Neural crest cell (in vitro differentiated cells): ENCODE data around the gene RTL10. TPM values are rescaled to one million over a fixed set of nuclear protein-coding genes. Genes with fewer than 3 reads are reported as not detected.

ENCODE experiments used
- DNase-seq: peaks from one replicate; pipeline ENCODE4 v3.0.0; 2021; ENCODE audit warnings: low read depth, mixed read lengths, low spot score
- H3K27ac Mint-ChIP-seq: one replicate; pipeline ENCODE4 v1.8.0; 2021; ENCODE audit warnings: mild to moderate bottlenecking, mixed read lengths; ENCODE audit not compliant: unreplicated experiment
- H3K27me3 Mint-ChIP-seq: 2 replicates; pipeline ENCODE4 v1.8.0; 2021; ENCODE audit warnings: low read depth, mild to moderate bottlenecking, mixed read lengths
- H3K36me3 Mint-ChIP-seq: 2 replicates; pipeline ENCODE4 v1.8.0; 2021; ENCODE audit warnings: low read depth, mild to moderate bottlenecking, mixed read lengths
- H3K4me1 Mint-ChIP-seq: 2 replicates; pipeline ENCODE4 v1.8.0; 2021; ENCODE audit warnings: mixed read lengths
- H3K4me3 Mint-ChIP-seq: one replicate; pipeline ENCODE4 v1.8.0; 2021; ENCODE audit warnings: mild to moderate bottlenecking, mixed read lengths
- H3K9me3 Mint-ChIP-seq: 2 replicates; pipeline ENCODE4 v1.8.0; 2021; ENCODE audit warnings: mixed read lengths
- CTCF ChIP-seq: fragments of 200-600 bp; sonication (generic); conservative IDR thresholded peaks from 2 replicates; pipeline ENCODE4 v1.5.0; 2021; ENCODE audit warnings: antibody characterized with exemption, mild to moderate bottlenecking
- total RNA-seq: library from RNA; stranded (reverse); gene quantifications from 2 replicates; pipeline ENCODE4 v1.2.1, GENCODE V29; 2021

The RTL10 gene
- total RNA-seq, 1 donor from 2014 or later, result 28.1 TPM

DNA sequence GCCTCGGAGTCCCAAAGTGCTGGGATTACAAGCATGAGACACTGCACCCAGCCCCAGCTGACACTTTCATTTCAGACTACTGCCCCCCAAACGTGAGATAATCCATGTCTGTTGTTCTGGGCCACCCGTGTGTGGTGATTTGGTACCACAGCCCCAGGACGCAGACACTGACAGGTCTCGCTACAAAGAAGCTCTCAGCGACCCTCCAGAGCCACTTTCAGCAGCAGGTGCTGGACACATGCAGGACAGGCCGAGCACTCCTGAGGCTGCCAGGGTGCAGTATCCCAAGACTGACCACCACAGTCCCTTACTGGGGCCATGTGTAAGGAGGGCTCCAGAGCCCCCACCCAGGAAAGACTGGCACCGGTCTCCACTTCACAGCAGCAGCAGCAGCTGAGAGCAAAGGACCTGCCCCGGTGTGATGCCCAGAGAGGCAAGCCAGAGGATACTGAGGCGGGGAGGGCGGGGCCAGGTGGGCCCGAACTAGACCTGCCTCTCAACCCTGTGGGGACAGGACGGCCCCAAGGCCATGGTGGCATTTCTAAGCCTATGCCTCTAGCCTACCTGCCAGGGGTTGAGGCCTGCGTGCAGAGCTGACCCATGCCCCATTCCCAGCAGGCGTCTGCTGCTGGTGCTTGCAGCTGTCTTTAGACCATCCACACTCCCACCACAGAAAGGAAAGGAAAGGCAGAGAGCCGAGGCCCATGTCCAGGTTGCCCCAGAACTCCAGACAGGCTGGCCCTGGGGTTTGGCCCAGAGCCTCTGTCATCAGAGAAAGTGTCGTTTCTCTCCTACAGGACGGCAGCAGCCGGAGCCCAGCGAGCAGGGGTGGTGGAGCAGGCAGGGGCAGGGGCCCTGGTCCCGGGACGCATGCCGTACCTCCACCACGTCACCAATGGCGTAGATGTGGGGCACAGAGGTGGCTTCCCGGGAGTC is 28.0 kb upstream of the RTL10 start:
- Mint-ChIP-seq H3K36me3 (no peaks in the 10 kb centered on the region), H3K27ac (no peak overlapping the region), H3K9me3 (no peaks in the 10 kb centered on the region), H3K4me1 (peaks cover 19% of the 10 kb centered on the region), H3K4me3 (no peak overlapping the region), H3K27me3 (no peaks in the 10 kb centered on the region)
- no peak for DNase-seq
- no peak for TF ChIP-seq CTCF

DNA sequence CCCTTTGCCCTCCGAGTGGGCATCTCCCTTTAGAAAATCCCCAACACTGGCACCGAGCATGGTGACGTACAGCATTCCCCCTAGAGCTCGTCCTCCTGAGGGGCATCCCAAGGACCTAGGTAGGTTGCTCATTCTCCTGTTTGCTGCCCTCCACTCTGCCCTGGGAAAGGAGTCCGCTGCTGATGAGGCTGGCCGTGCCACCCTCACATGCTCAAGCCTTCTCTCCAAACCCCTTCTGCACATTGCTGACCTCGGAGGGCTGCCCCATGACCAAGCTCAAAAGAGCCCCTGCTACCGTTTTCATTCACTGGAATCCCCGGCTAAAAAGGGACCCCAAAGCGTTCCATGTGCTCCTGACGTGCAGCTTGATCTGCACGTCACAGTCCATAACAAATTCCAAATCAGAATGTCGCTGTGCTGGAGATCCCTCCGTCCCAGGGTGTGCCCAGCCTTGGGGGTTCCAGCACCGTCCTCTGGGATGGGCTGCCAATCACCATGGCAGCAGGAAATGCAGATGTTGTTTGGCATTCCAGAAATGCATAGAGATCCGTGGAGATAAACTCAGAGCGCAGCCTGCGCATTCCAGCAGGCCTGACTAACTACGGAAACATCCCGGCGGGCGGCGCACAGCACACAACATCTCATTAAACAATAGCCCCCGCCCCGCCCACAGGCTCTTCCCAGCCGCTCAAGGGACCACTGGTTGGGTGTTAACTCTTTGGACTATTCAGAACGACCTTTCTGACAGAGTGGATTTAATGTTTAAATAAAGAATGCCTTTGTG is 26.3 kb upstream of the RTL10 start:
- Mint-ChIP-seq H3K27me3 (no peaks in the 10 kb centered on the region), H3K36me3 (no peaks in the 10 kb centered on the region), H3K27ac (peak overlapping the region; percentile 85)

DNA sequence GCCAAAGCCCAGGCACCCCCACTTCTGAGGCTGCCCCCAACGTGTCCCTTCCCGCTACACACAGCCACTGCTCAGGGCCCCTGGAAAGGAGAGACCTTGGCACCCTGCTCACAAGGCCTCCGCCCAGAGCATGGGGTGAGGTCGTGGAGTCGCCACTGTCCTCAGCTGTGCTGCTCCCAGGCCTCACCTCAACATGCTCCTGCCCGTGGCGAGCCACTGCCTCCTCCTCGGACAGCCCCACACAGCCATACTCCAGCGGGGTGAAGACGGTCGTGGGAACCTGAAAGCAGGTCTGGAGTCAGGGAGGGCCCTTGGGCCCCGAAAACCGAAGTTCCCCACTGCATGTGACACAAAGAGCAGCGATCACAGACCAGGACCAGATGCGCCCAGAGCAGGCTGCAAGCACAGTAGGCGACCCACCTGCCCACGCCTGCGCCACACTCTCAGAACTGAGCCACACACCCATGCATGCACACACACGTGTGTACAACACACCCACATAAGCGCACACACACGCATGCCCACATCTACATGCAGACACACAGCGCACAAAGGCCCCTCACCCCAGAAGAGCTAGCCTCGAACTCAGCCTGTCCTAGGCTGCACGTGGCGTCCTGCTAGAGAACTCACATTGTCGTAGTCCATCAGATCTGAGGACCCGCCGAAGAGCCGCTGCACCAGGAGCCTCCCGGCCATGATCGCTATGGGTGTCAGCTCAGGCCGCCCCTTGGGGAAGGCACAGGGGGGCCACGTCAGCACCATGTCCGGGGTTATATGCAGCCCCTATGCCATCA is 25.5 kb upstream of the RTL10 start:
- DNase-seq, result no peak
- TF ChIP-seq CTCF, result no peak
- Mint-ChIP-seq H3K9me3 (no peaks in the 10 kb centered on the region), H3K27ac (peak overlapping the region; percentile 67), H3K36me3 (no peaks in the 10 kb centered on the region), H3K4me1 (peaks cover 19% of the 10 kb centered on the region), H3K4me3 (no peak overlapping the region), H3K27me3 (no peaks in the 10 kb centered on the region)

More for the DNA sequence above, 26.3 kb upstream of the RTL10 start:
- no peak for TF ChIP-seq CTCF
- Mint-ChIP-seq H3K4me3 (peak overlapping the region; percentile 31), H3K4me1 (peaks cover 19% of the 10 kb centered on the region), H3K9me3 (no peaks in the 10 kb centered on the region)
- DNase-seq, result peak; percentile 55

- TF ChIP-seq CTCF, result no peak
- no peak for DNase-seq
- H3K9me3 Mint-ChIP-seq, result no peaks in the 10 kb centered on the region
- H3K27ac Mint-ChIP-seq, result no peak overlapping the region
- no peaks in the 10 kb centered on the region for H3K36me3 Mint-ChIP-seq
- H3K27me3 Mint-ChIP-seq, result no peaks in the 10 kb centered on the region
- H3K4me1 Mint-ChIP-seq, result peaks cover 21% of the 10 kb centered on the region
- H3K4me3 Mint-ChIP-seq, result no peak overlapping the region
Observed at GRCh38 chr22:19879643-19879991, 24.9 kb upstream of the RTL10 start.

DNA sequence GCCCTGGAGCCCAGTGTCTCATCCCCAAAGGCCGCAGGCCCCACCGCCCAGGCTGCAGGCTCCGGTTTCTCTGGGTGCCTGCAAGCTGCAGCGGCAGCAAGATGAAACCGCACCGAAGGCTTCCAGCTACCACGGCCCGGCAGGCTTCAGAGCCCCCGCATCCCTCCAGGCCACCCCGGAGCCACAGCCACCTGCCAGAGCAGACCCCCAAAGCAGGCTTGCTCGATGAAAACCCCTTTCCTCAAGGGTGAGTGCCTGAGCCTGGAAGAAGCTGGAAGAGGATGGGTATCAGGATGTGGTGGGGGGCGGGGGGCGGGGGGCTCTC is 24.5 kb upstream of the RTL10 start:
- Mint-ChIP-seq H3K36me3 (no peaks in the 10 kb centered on the region), H3K27me3 (no peaks in the 10 kb centered on the region), H3K9me3 (no peaks in the 10 kb centered on the region), H3K27ac (no peak overlapping the region), H3K4me1 (peaks cover 24% of the 10 kb centered on the region), H3K4me3 (no peak overlapping the region)
- DNase-seq, result no peak
- no peak for TF ChIP-seq CTCF
